ENCODE results near the gene VASP. TPM values are rescaled to one million over a fixed set of nuclear protein-coding genes. Genes with fewer than 3 reads are reported as not detected.

Gene VASP
- total and polyA plus RNA-seq, 2 of the 13 experiments (the other 11 are each of a cell fraction or from before 2014, with no cell fraction given): 41.8 to 67.1 TPM

- TF ChIP-seq ZNF280D (CRISPR knock-in tag; IDR thresholded peaks at IDR 0.05) (no peak), DR1 (CRISPR knock-in tag; IDR thresholded peaks at IDR 0.05) (peak; percentile 43; the same call in 1 of the 2 replicates), KAT2B (IDR thresholded peaks at IDR 0.05; ENCODE audit: borderline replicate concordance, low read depth, low read length) (no peak), SP2 (CRISPR knock-in tag; IDR thresholded peaks at IDR 0.05) (peak; percentile 74), DPF2 (CRISPR knock-in tag; IDR thresholded peaks at IDR 0.05; ENCODE audit: borderline replicate concordance, low read depth) (no peak), IKZF1 (IDR thresholded peaks at IDR 0.05) (no peak), FOXA1 (IDR thresholded peaks at IDR 0.05) (no peak), FOXA1 (CRISPR knock-in tag; IDR thresholded peaks at IDR 0.05) (peak; percentile 31; the same call in 1 of the 2 replicates), ZSCAN25 (CRISPR knock-in tag; IDR thresholded peaks at IDR 0.05) (no peak), AFF4 (CRISPR knock-in tag; IDR thresholded peaks at IDR 0.05) (no peak), ZBTB8A (CRISPR knock-in tag; IDR thresholded peaks at IDR 0.05; ENCODE audit: borderline replicate concordance, low read depth) (no peak), AHR (CRISPR knock-in tag; IDR thresholded peaks at IDR 0.05) (no peak), MAFG (CRISPR knock-in tag; IDR thresholded peaks at IDR 0.05) (no peak), ZNF281 (CRISPR knock-in tag; IDR thresholded peaks at IDR 0.05; ENCODE audit: borderline replicate concordance) (peak; percentile 3; the same call in 1 of the 2 replicates), FOXK1 (CRISPR knock-in tag; IDR thresholded peaks at IDR 0.05; ENCODE audit: borderline replicate concordance, low read depth) (peak; percentile 80; the same call in 1 of the 2 replicates), ZNF274 (CRISPR knock-in tag; IDR thresholded peaks at IDR 0.05) (no peak; the same call in 1 of the 2 replicates), HDAC1 (CRISPR knock-in tag; IDR thresholded peaks at IDR 0.05) (peak; percentile 88), MXI1 (IDR thresholded peaks at IDR 0.05; ENCODE audit: borderline replicate concordance, low read depth, low read length) (peak; percentile 77; the same call in 1 of the 3 replicates), GLMP (CRISPR knock-in tag; IDR thresholded peaks at IDR 0.05; ENCODE audit: borderline replicate concordance) (no peak)
Measured at GRCh38 chr19:45469132-45469944, 37.9 kb upstream of the VASP start (continued).
